Omental fat pad (tissue), 4 donors: ENCODE data around the gene IFT43. TPM values are rescaled to one million over a fixed set of nuclear protein-coding genes. Genes with fewer than 3 reads are reported as not detected.
A peak's percentile ranks its signal among the peaks of the same experiment; 100 is the strongest.

Experiments
- ATAC-seq: fragments of 150-250 bp; one replicate; pipeline ENCODE4 v1.9.1; 2016; ENCODE audit warnings: mild to moderate bottlenecking, moderate library complexity; ENCODE audit not compliant: low FRiP score
- DNase-seq: peaks from one replicate; pipeline ENCODE4 v3.0.0-alpha.2; 2019; ENCODE audit warnings: low spot score
- CTCF ChIP-seq, 3 donors: fragments of 450-650 bp; IDR thresholded peaks; one replicate each; pipeline ENCODE4 v1.5.1; 2016 to 2017; ENCODE audit warnings: antibody characterized with exemption in 3 of 3, mild to moderate bottlenecking in 3 of 3, moderate library complexity in 2 of 3
- total RNA-seq, 4 donors: library from RNA; depleted of rRNA; stranded (reverse); fragments of >200 nt; gene quantifications; one replicate each; pipeline ENCODE4 v1.1.0, GENCODE V29; 2016

Gene IFT43
- total RNA-seq, 4 donors from 2014 or later, result 28.7 to 38.8 (median 32.4) TPM

GRCh38 chr14:76024211-76024907 lies 38.8 kb downstream of the IFT43 start:
- ATAC-seq, result no peak
- TF ChIP-seq CTCF (IDR thresholded peaks at IDR 0.05), result no peak
- no peak for DNase-seq

DNA sequence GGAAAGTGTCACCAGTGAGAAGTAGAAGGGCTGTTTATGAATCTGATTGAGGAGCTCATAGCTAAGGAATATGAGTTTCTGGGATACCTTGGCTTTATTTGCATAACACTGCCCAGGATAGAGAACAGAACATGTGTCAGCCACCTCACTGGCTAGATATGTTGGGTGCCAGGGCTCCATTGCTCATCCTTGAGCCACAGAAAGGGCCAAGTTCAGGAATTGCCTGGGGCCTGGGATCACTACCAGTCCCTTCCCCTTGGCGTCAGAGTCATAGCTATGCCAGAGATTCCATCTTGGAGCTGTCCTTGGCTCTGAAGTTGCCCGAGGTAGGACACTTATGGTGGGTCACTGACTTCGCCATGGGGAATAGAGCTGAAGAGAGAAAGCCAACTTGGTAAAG lies 49.0 kb downstream of the IFT43 start:
- DNase-seq, result no peak
- no peak for TF ChIP-seq CTCF (IDR thresholded peaks at IDR 0.05)
- no peak for ATAC-seq

DNA sequence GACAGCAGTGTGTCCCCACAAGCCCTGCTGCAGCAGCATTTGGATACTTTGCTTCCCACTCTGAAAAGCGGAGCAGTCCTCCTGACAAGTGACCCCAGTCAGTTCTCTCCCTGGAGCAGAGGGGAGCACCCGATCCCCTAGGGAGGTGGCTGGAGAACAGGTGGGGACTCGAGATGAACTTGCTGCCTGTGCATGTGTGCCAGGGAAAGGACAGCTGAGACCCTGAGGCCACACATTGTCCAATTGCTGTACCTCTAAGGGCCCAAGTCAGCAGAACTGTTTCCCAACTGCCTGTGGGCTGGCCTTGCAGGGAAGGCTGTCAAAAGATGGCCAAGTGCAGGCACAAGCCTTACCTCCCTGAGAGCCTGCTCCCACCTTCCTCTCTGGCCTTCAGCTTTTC lies 55.1 kb downstream of the IFT43 start:
- DNase-seq (no peak), ATAC-seq (no peak)
- no peak for TF ChIP-seq CTCF (IDR thresholded peaks at IDR 0.05)

DNA sequence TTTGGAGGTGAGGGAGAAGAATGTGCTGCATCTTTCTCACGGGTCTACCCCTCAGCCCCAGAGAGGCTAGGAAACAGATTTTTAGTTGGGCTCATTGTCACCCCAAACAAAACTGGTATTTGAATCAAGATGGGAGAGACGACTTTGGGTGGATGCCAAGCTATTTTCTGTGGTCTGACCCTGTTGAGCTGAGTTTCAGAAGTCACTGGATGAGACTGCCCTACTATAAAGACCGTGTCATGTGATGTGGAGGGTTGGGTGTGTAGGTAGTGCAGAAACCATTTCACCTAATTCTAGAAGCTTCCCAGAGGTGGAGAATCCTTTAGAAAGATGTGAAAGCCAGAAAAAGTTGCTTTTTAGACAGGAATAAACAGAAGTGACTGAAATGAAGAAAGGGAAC lies 60.2 kb downstream of the IFT43 start:
- ATAC-seq (no peak), DNase-seq (no peak)
- no peak for TF ChIP-seq CTCF (IDR thresholded peaks at IDR 0.05)

GRCh38 chr14:76050250-76050649 lies 64.7 kb downstream of the IFT43 start:
- DNase-seq, result no peak
- no peak for ATAC-seq
- TF ChIP-seq CTCF (IDR thresholded peaks at IDR 0.05), result no peak

- ATAC-seq (no peak), DNase-seq (no peak)
- peak in 1 of 3 donors; percentile 57 for TF ChIP-seq CTCF (IDR thresholded peaks at IDR 0.05)
These were observed 65.3 kb downstream of the IFT43 start for GRCh38 chr14:76050797-76051392.
